HEK293 (cell line): Measurements from ENCODE around the gene LEP.
A peak's percentile ranks its signal among the peaks of the same experiment; 100 is the strongest.

ENCODE experiments used
- KLF9 ChIP-seq: fragments of 450-650 bp; formaldehyde crosslinking; IDR thresholded peaks from 2 replicates; pipeline ENCODE4 v1.5.1; 2016; ENCODE audit warnings: missing biosample characterization, missing genetic modification characterization, low read depth
- RBAK ChIP-seq: fragments of 450-650 bp; formaldehyde crosslinking; IDR thresholded peaks from 2 replicates; pipeline ENCODE4 v1.5.1; 2016; ENCODE audit warnings: missing biosample characterization, missing genetic modification characterization
- SP7 ChIP-seq: fragments of 450-650 bp; formaldehyde crosslinking; IDR thresholded peaks from 2 replicates; pipeline ENCODE4 v1.5.1; 2016; ENCODE audit warnings: missing biosample characterization, missing genetic modification characterization
- ZBTB11 ChIP-seq: fragments of 450-650 bp; formaldehyde crosslinking; conservative IDR thresholded peaks from 2 replicates; pipeline ENCODE4 v1.5.1; 2016; ENCODE audit warnings: low read depth, missing biosample characterization, missing genetic modification characterization
- ZIC2 ChIP-seq: fragments of 450-650 bp; formaldehyde crosslinking; IDR thresholded peaks from 2 replicates; pipeline ENCODE4 v1.5.1; 2016; ENCODE audit warnings: missing biosample characterization, missing genetic modification characterization
- ZNF10 ChIP-seq: fragments of 450-650 bp; formaldehyde crosslinking; IDR thresholded peaks from 2 replicates; pipeline ENCODE4 v1.5.1; 2017; ENCODE audit warnings: missing biosample characterization, missing genetic modification characterization
- ZNF121 ChIP-seq: fragments of 450-650 bp; formaldehyde crosslinking; IDR thresholded peaks from 2 replicates; pipeline ENCODE4 v1.5.1; 2016; ENCODE audit warnings: missing biosample characterization, missing genetic modification characterization
- ZNF138 ChIP-seq: fragments of 450-650 bp; formaldehyde crosslinking; IDR thresholded peaks from 2 replicates; pipeline ENCODE4 v1.5.1; 2016; ENCODE audit warnings: missing biosample characterization, missing genetic modification characterization, borderline replicate concordance
- ZNF202 ChIP-seq: fragments of 450-650 bp; formaldehyde crosslinking; IDR thresholded peaks from 2 replicates; pipeline ENCODE4 v1.5.1; 2016; ENCODE audit warnings: missing biosample characterization, missing genetic modification characterization, borderline replicate concordance
- ZNF292 ChIP-seq: fragments of 450-650 bp; formaldehyde crosslinking; IDR thresholded peaks from 2 replicates; pipeline ENCODE4 v1.5.1; 2016; ENCODE audit warnings: low read depth, missing biosample characterization, missing genetic modification characterization, borderline replicate concordance
- ZNF366 ChIP-seq: fragments of 450-650 bp; formaldehyde crosslinking; conservative IDR thresholded peaks from 2 replicates; pipeline ENCODE4 v1.5.1; 2016; ENCODE audit warnings: missing biosample characterization, missing genetic modification characterization
- ZNF37A ChIP-seq: fragments of 450-650 bp; IDR thresholded peaks from 2 replicates; pipeline ENCODE4 v1.5.1; 2018; ENCODE audit warnings: missing biosample characterization, missing genetic modification characterization
- ZNF394 ChIP-seq: fragments of 450-650 bp; formaldehyde crosslinking; IDR thresholded peaks from 2 replicates; pipeline ENCODE4 v1.5.1; 2016; ENCODE audit warnings: missing biosample characterization, missing genetic modification characterization, mild to moderate bottlenecking, moderate library complexity, borderline replicate concordance
- ZNF514 ChIP-seq: fragments of 450-650 bp; formaldehyde crosslinking; IDR thresholded peaks from 2 replicates; pipeline ENCODE4 v1.5.1; 2016; ENCODE audit warnings: missing biosample characterization, missing genetic modification characterization
- ZNF549 ChIP-seq: fragments of 450-650 bp; IDR thresholded peaks from 2 replicates; pipeline ENCODE4 v1.5.1; 2018; ENCODE audit warnings: missing biosample characterization, missing genetic modification characterization, mild to moderate bottlenecking, inconsistent platforms, moderate library complexity
- ZNF623 ChIP-seq: fragments of 450-650 bp; formaldehyde crosslinking; IDR thresholded peaks from 2 replicates; pipeline ENCODE4 v1.5.1; 2016; ENCODE audit warnings: missing biosample characterization, missing genetic modification characterization
- ZNF645 ChIP-seq: fragments of 450-650 bp; formaldehyde crosslinking; IDR thresholded peaks from 2 replicates; pipeline ENCODE4; 2016; ENCODE audit warnings: missing biosample characterization, missing genetic modification characterization
- ZNF658 ChIP-seq: fragments of 450-650 bp; formaldehyde crosslinking; IDR thresholded peaks from 2 replicates; pipeline ENCODE4; 2016; ENCODE audit warnings: missing biosample characterization, missing genetic modification characterization
- ZNF830 ChIP-seq: fragments of 450-650 bp; IDR thresholded peaks from 2 replicates; pipeline ENCODE4 v1.5.0; 2018; ENCODE audit warnings: missing biosample characterization, missing genetic modification characterization, low read depth, mild to moderate bottlenecking, moderate library complexity
- ZSCAN5A ChIP-seq: fragments of 450-650 bp; formaldehyde crosslinking; IDR thresholded peaks from 2 replicates; pipeline ENCODE4 v1.5.1; 2016; ENCODE audit warnings: missing biosample characterization, missing genetic modification characterization
- TF ChIP-seq, protein P1 (sequence below): fragments of 450-650 bp; formaldehyde crosslinking; IDR thresholded peaks from 2 replicates; pipeline ENCODE4 v1.5.0; 2017; ENCODE audit warnings: missing biosample characterization, missing genetic modification characterization, borderline replicate concordance
- TF ChIP-seq, protein P2 (sequence below): fragments of 450-650 bp; formaldehyde crosslinking; IDR thresholded peaks from 2 replicates; pipeline ENCODE4 v1.5.1; 2016; ENCODE audit warnings: missing biosample characterization, missing genetic modification characterization
- TF ChIP-seq, protein P3 (sequence below): fragments of 450-650 bp; formaldehyde crosslinking; IDR thresholded peaks from 2 replicates; pipeline ENCODE4 v1.5.1; 2017; ENCODE audit warnings: missing biosample characterization, missing genetic modification characterization
- TF ChIP-seq, protein P4 (sequence below): sonication (generic); formaldehyde crosslinking; IDR thresholded peaks from 2 replicates; pipeline ENCODE4 v1.8.1; 2022; ENCODE audit warnings: mild to moderate bottlenecking, moderate library complexity, missing genetic modification reagents

Gene LEP

DNA sequence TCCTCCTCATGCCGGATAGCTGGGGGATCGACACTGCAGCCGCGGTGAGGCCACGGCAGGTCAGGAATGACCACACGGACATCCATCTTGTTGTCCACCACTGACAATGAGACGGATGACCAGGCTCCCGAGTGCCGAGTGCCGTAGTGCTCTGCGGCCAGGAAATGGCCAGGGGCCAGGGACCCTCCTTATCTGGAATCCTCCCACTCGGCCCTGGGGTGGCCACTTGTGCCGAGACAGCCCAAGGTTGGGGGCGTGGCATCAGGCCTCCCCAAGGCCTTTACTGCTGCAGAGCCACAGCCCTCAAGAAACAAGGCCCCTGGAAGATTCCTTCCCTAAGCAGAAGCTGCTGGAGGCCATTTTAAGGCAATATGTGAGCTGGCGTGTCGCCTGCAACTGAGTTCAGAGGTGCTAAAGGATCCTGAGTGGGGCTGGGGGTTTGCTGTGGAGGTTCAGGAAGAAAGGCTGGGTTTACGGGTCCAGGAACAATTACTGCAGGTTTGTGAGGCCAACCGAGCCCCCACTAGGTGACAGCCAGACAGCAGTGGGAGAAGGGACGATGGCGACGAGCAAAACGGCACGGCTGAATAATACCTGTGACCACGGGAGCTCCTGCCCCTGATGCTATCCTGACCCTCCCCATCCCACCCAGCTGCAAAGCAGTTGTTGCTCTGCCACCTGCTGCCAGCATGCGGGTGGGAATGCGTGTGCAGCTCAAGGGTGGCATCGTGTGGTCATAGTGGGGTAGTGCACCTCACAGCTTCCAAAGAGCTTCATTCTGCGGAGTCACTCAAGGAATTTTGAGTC is 31.6 kb upstream of the LEP start (continued):
- TF ChIP-seq ZNF623, result no peak
- no peak for TF ChIP-seq ZNF830
- TF ChIP-seq ZNF10 (tag by site-specific recombination), result peak; percentile 71
- no peak for TF ChIP-seq RBAK (tag by site-specific recombination)
- no peak for TF ChIP-seq ZNF549 (tag by site-specific recombination)
- no peak for TF ChIP-seq KLF9 (tag by site-specific recombination)
- TF ChIP-seq ZNF394 (tag by site-specific recombination), result no peak
- TF ChIP-seq ZNF645 (tag by site-specific recombination), result no peak
- TF ChIP-seq, protein P1, sequence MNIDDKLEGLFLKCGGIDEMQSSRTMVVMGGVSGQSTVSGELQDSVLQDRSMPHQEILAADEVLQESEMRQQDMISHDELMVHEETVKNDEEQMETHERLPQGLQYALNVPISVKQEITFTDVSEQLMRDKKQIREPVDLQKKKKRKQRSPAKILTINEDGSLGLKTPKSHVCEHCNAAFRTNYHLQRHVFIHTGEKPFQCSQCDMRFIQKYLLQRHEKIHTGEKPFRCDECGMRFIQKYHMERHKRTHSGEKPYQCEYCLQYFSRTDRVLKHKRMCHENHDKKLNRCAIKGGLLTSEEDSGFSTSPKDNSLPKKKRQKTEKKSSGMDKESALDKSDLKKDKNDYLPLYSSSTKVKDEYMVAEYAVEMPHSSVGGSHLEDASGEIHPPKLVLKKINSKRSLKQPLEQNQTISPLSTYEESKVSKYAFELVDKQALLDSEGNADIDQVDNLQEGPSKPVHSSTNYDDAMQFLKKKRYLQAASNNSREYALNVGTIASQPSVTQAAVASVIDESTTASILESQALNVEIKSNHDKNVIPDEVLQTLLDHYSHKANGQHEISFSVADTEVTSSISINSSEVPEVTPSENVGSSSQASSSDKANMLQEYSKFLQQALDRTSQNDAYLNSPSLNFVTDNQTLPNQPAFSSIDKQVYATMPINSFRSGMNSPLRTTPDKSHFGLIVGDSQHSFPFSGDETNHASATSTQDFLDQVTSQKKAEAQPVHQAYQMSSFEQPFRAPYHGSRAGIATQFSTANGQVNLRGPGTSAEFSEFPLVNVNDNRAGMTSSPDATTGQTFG (tag by site-specific recombination), result no peak
- TF ChIP-seq, protein P2, sequence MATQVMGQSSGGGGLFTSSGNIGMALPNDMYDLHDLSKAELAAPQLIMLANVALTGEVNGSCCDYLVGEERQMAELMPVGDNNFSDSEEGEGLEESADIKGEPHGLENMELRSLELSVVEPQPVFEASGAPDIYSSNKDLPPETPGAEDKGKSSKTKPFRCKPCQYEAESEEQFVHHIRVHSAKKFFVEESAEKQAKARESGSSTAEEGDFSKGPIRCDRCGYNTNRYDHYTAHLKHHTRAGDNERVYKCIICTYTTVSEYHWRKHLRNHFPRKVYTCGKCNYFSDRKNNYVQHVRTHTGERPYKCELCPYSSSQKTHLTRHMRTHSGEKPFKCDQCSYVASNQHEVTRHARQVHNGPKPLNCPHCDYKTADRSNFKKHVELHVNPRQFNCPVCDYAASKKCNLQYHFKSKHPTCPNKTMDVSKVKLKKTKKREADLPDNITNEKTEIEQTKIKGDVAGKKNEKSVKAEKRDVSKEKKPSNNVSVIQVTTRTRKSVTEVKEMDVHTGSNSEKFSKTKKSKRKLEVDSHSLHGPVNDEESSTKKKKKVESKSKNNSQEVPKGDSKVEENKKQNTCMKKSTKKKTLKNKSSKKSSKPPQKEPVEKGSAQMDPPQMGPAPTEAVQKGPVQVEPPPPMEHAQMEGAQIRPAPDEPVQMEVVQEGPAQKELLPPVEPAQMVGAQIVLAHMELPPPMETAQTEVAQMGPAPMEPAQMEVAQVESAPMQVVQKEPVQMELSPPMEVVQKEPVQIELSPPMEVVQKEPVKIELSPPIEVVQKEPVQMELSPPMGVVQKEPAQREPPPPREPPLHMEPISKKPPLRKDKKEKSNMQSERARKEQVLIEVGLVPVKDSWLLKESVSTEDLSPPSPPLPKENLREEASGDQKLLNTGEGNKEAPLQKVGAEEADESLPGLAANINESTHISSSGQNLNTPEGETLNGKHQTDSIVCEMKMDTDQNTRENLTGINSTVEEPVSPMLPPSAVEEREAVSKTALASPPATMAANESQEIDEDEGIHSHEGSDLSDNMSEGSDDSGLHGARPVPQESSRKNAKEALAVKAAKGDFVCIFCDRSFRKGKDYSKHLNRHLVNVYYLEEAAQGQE (tag by site-specific recombination), result no peak
- TF ChIP-seq ZNF121 (tag by site-specific recombination), result no peak
- no peak for TF ChIP-seq ZBTB11
- TF ChIP-seq SP7 (tag by site-specific recombination), result peak; percentile 61
- TF ChIP-seq ZNF202 (tag by site-specific recombination), result no peak
- no peak; the same call in 1 of the 2 replicates for TF ChIP-seq ZNF366 (tag by site-specific recombination)
- no peak for TF ChIP-seq ZNF138 (tag by site-specific recombination)
- TF ChIP-seq ZNF658 (tag by site-specific recombination), result no peak
- TF ChIP-seq, protein P3, sequence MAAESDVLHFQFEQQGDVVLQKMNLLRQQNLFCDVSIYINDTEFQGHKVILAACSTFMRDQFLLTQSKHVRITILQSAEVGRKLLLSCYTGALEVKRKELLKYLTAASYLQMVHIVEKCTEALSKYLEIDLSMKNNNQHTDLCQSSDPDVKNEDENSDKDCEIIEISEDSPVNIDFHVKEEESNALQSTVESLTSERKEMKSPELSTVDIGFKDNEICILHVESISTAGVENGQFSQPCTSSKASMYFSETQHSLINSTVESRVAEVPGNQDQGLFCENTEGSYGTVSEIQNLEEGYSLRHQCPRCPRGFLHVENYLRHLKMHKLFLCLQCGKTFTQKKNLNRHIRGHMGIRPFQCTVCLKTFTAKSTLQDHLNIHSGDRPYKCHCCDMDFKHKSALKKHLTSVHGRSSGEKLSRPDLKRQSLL (tag by site-specific recombination), result no peak
- TF ChIP-seq, protein P4, sequence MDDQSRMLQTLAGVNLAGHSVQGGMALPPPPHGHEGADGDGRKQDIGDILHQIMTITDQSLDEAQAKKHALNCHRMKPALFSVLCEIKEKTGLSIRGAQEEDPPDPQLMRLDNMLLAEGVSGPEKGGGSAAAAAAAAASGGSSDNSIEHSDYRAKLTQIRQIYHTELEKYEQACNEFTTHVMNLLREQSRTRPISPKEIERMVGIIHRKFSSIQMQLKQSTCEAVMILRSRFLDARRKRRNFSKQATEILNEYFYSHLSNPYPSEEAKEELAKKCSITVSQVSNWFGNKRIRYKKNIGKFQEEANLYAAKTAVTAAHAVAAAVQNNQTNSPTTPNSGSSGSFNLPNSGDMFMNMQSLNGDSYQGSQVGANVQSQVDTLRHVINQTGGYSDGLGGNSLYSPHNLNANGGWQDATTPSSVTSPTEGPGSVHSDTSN (CRISPR knock-in tag), result no peak
- TF ChIP-seq ZNF37A (tag by site-specific recombination), result no peak
- no peak for TF ChIP-seq ZSCAN5A
- no peak for TF ChIP-seq ZNF292
- TF ChIP-seq ZIC2 (tag by site-specific recombination), result peak; percentile 76
- TF ChIP-seq ZNF514 (tag by site-specific recombination), result no peak
